Subcutaneous preadipocyte (primary cell): ENCODE measurements around the gene TMEM217. TPM values are rescaled to one million over a fixed set of nuclear protein-coding genes. Genes with fewer than 3 reads are reported as not detected.

ENCODE experiments used
- small RNA-seq: library from RNA; depleted of rRNA; stranded (forward); fragments of <200 nt; gene quantifications from one replicate; pipeline ENCODE3, GENCODE V24; 2012
- total RNA-seq: library from RNA; depleted of rRNA; stranded (reverse); fragments of >200 nt; gene quantifications from 2 replicates; pipeline ENCODE4 v1.2.3, GENCODE V29; 2012

TMEM217 gene
- total RNA-seq, result 1.8 and 2.9 TPM in 2 replicates

GRCh38 chr6:37257634-37258404, at the start of gene TMEM217, which contains the start of gene TBC1D22B:
TSS of gene TMEM217 (minus strand) at chr6:37258144. CDS start at chr6:37219030, 39,114 bp downstream.
TSS of gene TBC1D22B (plus strand) at chr6:37257772. CDS start at chr6:37257918, 146 bp downstream.

GRCh38 chr6:37169496-37170272, 88.3 kb downstream of the TMEM217 start, which contains the start of gene PIM1:
TSS of gene PIM1 (plus strand) at chr6:37170152. CDS start at chr6:37170576, 424 bp downstream.

Small RNAs within 50 kb of the gene (small RNA-seq; reads per million reads assigned to genes)
- gene AL096712.1, result not detected

Other genes with a start within 250 kb of the TMEM217 start
- 6.5 and 9.2 TPM in 2 replicates for gene PIM1, start 88.0 kb downstream of the TMEM217 start, total RNA-seq
- gene TBC1D22B, start 372 bp downstream of the TMEM217 start, total RNA-seq, result 4.8 and 6.6 TPM in 2 replicates
- 19.5 and 20.3 TPM in 2 replicates for gene RNF8, start 95.8 kb upstream of the TMEM217 start, total RNA-seq
- 32.0 and 35.4 TPM in 2 replicates for gene CMTR1, start 175.1 kb upstream of the TMEM217 start, total RNA-seq
- 11.9 and 16.5 TPM in 2 replicates for gene CCDC167, start 241.7 kb upstream of the TMEM217 start, total RNA-seq